BLaER1 treated with 17β-estradiol and CSF1 and Interleukin-3, amounts not matched to agents 10 nM and 100 nM (cell line): ENCODE data around the gene OCA2.

Source experiments
- H3K27ac ChIP-seq, 11 experiments: shearing (Covaris generic); formaldehyde crosslinking; 2 replicates each; pipeline ENCODE4 v1.8.1; 2022
- H3K27me3 ChIP-seq, 11 experiments: shearing (Covaris generic); formaldehyde crosslinking; 2 replicates each; pipeline ENCODE4 v1.8.1; 2022
- H3K36me3 ChIP-seq, 11 experiments: shearing (Covaris generic); formaldehyde crosslinking; 2 replicates each; pipeline ENCODE4 v1.8.1; 2022
- H3K4me1 ChIP-seq, 10 experiments: shearing (Covaris generic); formaldehyde crosslinking; 2 replicates each; pipeline ENCODE4 v1.8.1; 2022
- H3K4me2 ChIP-seq, 11 experiments: shearing (Covaris generic); formaldehyde crosslinking; 2 replicates each; pipeline ENCODE4 v1.8.1; 2022
- H3K4me3 ChIP-seq, 10 experiments: shearing (Covaris generic); formaldehyde crosslinking; 2 replicates each; pipeline ENCODE4 v1.8.1; 2022
- H3K9ac ChIP-seq, 11 experiments: shearing (Covaris generic); formaldehyde crosslinking; 2 replicates each; pipeline ENCODE4 v1.8.1; 2022
- H3K9me3 ChIP-seq, 11 experiments: shearing (Covaris generic); formaldehyde crosslinking; replicated peaks in 1 of 11; 2 replicates each; pipeline ENCODE4 v1.8.1; 2022
- H4K20me1 ChIP-seq, 11 experiments: shearing (Covaris generic); formaldehyde crosslinking; 2 replicates each; pipeline ENCODE4 v1.8.1; 2022
- Cebpa-rat ChIP-seq, 11 experiments: shearing (Covaris generic); IDR thresholded peaks; 2 replicates each; pipeline ENCODE4 v1.8.1; 2022

The OCA2 gene

DNA sequence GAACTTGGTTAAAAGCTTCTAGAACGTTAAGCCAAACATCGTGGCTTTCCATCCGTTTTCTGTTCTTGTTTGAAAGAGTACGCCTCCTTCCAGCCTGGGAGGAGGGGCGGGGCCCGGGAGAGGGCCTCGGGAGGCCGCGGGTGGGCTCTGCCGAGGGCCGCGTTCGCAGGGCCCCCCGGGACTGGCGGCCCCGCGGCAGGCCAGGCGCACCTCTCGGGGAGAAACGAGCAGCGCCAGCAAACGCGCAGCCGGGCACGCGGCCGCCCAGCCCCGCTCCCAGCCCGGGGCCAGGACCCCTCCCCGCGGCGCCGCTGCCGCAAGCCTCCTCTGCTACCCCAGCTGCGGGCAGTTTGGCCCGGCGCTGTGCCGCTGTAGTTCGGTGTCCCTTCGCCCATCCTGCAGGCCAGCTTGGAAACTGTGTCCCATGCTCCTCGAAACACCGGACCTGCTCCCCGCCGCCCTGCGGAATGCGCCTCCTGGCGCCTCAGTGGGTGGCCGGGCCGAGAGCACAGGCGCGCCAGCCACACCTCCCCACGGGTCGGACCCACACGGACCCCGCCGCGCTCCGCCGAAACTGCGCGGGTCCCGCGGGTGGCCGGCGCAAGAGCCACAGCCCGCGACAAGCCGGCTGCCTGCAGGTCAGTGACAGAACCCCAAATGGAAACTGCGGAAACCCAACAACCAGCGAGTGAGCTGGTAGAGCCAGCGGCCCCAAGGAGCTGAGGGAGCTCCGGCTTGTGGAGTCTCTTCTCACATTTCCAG lies 2.3 kb downstream of the OCA2 start:
- peak overlapping the region; percentile 57 to 72 (median 62) for H3K4me3 ChIP-seq
- H3K9me3 ChIP-seq, result peaks cover 3 to 8% (median 5%) of the 10 kb centered on the region in 11 experiments
- no peak for TF ChIP-seq Cebpa-rat (IDR thresholded peaks at IDR 0.05)
- H4K20me1 ChIP-seq, result peaks cover 0 to 50% (median 36%) of the 10 kb centered on the region in 11 experiments; a peak in 20 of 22 replicates
- peaks cover 17 to 60% (median 45%) of the 10 kb centered on the region in 10 experiments; a peak in 19 of 20 replicates for H3K4me1 ChIP-seq
- H3K36me3 ChIP-seq, result no peaks in the 10 kb centered on the region
- H3K9ac ChIP-seq, result peak overlapping the region in 10 of 11 experiments; percentile 2 to 62 (median 46); a peak in 13 of 22 replicates
- H3K4me2 ChIP-seq, result peak overlapping the region; percentile 92 to 100 (median 98)
- peak overlapping the region in 1 of 11 experiments; percentile 35; a peak in 2 of 22 replicates for H3K27ac ChIP-seq
- H3K27me3 ChIP-seq, result peaks cover 74 to 98% (median 91%) of the 10 kb centered on the region in 11 experiments

DNA sequence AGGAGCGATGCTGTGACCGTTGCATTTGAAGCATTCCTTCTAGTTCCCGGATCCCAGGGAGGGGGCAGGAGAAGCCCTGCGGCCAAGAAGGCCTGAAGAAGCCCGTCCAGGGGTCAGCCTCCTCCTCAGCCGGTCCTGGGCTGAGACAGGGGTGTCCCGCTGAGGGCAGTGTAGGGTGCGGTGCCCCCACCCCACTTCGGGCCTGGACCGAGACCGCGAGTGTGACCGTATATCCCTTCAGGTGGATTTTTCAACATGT lies 2.8 kb downstream of the OCA2 start:
- H3K9ac ChIP-seq, result peak overlapping the region in 9 of 11 experiments; percentile 27 to 62 (median 48); a peak in 13 of 22 replicates
- TF ChIP-seq Cebpa-rat (IDR thresholded peaks at IDR 0.05), result no peak
- H3K4me3 ChIP-seq, result peak overlapping the region; percentile 57 to 72 (median 62)
- H3K36me3 ChIP-seq, result no peaks in the 10 kb centered on the region
- peaks cover 7 to 11% (median 10%) of the 10 kb centered on the region in 11 experiments for H3K9me3 ChIP-seq
- H3K27ac ChIP-seq, result peak overlapping the region in 1 of 11 experiments; percentile 35; a peak in 2 of 22 replicates
- H3K4me1 ChIP-seq, result peaks cover 17 to 55% (median 45%) of the 10 kb centered on the region in 10 experiments; a peak in 19 of 20 replicates
- peaks cover 0 to 50% (median 36%) of the 10 kb centered on the region in 11 experiments; a peak in 20 of 22 replicates for H4K20me1 ChIP-seq
- H3K4me2 ChIP-seq, result peak overlapping the region; percentile 92 to 100 (median 98)
- peaks cover 74 to 95% (median 91%) of the 10 kb centered on the region in 11 experiments for H3K27me3 ChIP-seq

DNA sequence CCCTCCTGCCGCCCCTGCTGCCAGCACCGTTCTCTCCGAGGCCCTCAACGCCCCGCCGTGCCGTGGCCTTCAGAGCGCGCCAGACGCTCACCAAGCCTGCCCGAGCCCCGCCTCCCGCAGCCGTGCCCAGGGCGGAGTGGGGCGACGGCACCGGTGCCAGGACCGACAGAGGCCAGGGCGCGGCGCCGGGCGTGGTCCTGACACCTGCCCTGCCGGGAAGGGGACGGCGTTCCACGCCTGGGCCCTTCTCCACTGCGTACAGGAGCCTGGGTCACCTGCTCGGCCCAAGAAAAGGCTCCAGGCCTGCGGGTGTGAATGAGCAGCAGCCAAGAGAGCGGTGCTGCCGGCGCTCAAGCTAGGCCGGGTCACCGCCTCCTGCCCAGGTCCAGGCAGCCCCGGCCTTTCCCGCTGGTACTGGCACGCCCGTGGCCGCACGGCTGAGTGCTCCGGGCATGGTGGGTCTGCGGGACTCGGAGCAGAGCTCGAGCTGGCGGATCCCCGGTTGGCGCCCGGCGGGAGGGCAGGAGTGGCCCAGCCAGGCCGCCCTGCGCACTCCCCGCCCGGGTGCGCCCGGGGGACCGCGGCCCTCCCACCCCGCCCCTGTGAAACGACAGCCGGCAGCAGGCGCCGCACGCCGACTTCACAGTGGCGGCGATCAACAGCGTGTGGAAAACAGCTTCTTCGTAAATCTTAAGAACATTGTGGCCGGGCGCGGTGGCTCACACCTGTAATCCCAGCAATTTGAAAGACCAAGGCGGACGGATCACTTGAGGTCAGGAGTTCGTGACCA lies 4.2 kb downstream of the OCA2 start:
- peak overlapping the region in 8 of 11 experiments; percentile 12 to 62 (median 40); a peak in 9 of 22 replicates for H3K9ac ChIP-seq
- H3K4me1 ChIP-seq, result peaks cover 17 to 51% (median 44%) of the 10 kb centered on the region in 10 experiments; a peak in 19 of 20 replicates
- H3K36me3 ChIP-seq, result no peaks in the 10 kb centered on the region
- peaks cover 0 to 50% (median 36%) of the 10 kb centered on the region in 11 experiments; a peak in 20 of 22 replicates for H4K20me1 ChIP-seq
- no peak for TF ChIP-seq Cebpa-rat (IDR thresholded peaks at IDR 0.05)
- H3K4me2 ChIP-seq, result peak overlapping the region; percentile 92 to 100 (median 98)
- peak overlapping the region; percentile 57 to 72 (median 62) for H3K4me3 ChIP-seq
- peaks cover 72 to 87% (median 79%) of the 10 kb centered on the region in 11 experiments for H3K27me3 ChIP-seq
- peak overlapping the region in 1 of 11 experiments; percentile 22; a peak in 1 of 22 replicates for H3K27ac ChIP-seq
- peaks cover 17 to 25% (median 24%) of the 10 kb centered on the region in 11 experiments for H3K9me3 ChIP-seq

DNA sequence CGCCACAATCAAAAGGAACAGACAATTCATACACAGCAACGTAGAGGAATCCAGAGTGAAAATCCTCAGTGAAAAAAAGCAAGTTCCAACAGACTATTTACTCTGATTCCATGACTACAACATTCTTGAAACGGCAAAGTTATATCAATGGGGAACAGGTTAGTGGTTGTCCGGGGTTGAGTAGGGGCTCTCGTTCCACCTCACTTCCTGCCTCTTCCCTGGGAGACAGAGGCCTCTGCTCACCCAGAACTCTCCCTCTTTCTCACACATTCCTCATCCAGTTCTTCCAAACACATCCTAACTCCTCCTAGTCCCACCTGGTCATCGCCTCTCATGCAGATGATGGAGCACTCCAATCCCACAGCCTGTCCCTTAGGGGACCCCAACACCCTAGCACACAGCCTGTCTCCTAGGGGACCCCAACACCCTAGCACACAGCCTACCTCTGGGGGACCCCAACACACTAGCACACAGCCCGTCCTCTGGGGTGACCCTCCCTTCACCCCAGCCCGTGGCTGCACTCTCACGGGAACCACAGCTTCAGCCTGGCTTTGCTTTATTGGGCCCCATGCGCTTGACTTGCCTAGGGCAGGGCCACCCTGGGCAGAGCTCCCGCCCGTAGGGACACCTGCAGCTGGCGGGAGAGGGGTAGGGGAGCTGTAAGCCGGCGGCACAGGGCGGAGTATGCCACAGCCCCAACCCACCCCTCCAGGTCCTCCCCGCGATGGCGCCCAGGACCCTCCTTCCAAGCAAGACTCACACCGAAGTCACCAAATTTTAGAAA lies 5.2 kb downstream of the OCA2 start:
- peak overlapping the region in 3 of 10 experiments; percentile 58 to 72 (median 67); a peak in 5 of 20 replicates for H3K4me3 ChIP-seq

DNA sequence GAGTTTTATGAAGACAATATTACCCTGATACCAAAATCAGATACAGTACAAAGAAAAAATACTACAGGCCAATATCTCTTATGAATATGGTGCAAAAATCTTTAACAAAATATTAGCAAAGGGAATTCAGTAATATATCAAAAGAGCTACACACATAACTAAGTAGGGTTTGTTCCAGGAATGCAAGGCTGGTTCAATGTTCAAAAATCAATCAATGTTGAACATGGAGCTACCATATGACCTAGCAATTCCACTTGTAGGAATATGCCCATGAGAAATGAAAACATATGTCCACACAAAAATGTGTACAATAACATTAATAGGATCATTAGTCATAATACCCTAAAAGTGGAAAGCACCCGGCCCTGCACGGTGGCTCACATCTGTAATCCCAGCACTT lies 7.8 kb downstream of the OCA2 start:
- TF ChIP-seq Cebpa-rat (IDR thresholded peaks at IDR 0.05), result no peak
- Histone ChIP-seq H3K4me2 (no peak overlapping the region), H3K27ac (no peak overlapping the region), H3K9me3 (peaks cover 36 to 48% (median 42%) of the 10 kb centered on the region in 11 experiments), H3K9ac (no peak overlapping the region), H3K4me1 (peaks cover 6 to 23% (median 16%) of the 10 kb centered on the region in 10 experiments; a peak in 18 of 20 replicates), H3K27me3 (peaks cover 36 to 51% (median 43%) of the 10 kb centered on the region in 11 experiments), H3K4me3 (no peak overlapping the region), H4K20me1 (peaks cover 0 to 23% (median 8%) of the 10 kb centered on the region in 11 experiments; a peak in 11 of 22 replicates), H3K36me3 (no peaks in the 10 kb centered on the region)

More for the DNA sequence above, 5.2 kb downstream of the OCA2 start:
- H3K27me3 ChIP-seq, result peaks cover 62 to 77% (median 69%) of the 10 kb centered on the region in 11 experiments
- no peak overlapping the region for H3K9ac ChIP-seq
- no peaks in the 10 kb centered on the region for H3K36me3 ChIP-seq
- TF ChIP-seq Cebpa-rat (IDR thresholded peaks at IDR 0.05), result no peak
- peaks cover 15 to 45% (median 40%) of the 10 kb centered on the region in 10 experiments; a peak in 19 of 20 replicates for H3K4me1 ChIP-seq
- H3K27ac ChIP-seq, result no peak overlapping the region
- peak overlapping the region in 8 of 11 experiments; percentile 94 to 100 (median 98); a peak in 9 of 22 replicates for H3K4me2 ChIP-seq
- peaks cover 0 to 49% (median 34%) of the 10 kb centered on the region in 11 experiments; a peak in 20 of 22 replicates for H4K20me1 ChIP-seq
- H3K9me3 ChIP-seq, result peaks cover 27 to 34% (median 33%) of the 10 kb centered on the region in 11 experiments

DNA sequence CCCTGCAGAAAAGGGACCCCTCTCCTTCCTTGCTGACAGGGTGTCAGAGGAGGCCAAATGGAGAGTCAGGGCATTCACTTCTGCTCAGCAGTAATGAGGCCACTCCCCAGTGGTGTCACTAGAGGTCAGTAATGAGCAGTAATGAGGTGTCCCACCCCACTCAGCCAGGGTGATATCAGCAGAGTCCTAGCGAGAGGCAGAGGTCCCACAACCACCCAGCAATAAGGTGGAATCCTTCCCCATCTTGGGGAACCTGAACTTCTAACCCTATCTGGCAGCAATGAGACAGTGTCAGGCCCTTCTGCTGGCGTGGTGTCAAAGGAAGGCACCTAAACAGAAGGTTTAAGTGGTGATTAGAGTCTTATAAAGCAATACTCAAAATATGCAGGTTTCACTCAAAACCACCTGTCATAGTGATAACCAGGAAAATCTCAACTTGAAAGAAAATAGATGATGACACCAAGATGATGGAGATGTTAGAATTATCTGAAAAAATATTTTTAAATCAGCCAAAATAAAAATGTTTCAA lies 12.9 kb downstream of the OCA2 start:
- Histone ChIP-seq H3K27ac (no peak overlapping the region), H3K4me2 (no peak overlapping the region), H3K9me3 (peaks cover 30 to 54% (median 42%) of the 10 kb centered on the region in 11 experiments), H3K9ac (no peak overlapping the region), H3K36me3 (no peaks in the 10 kb centered on the region), H3K4me1 (peaks cover 0 to 10% (median 1%) of the 10 kb centered on the region in 10 experiments; a peak in 5 of 20 replicates), H3K27me3 (no peaks in the 10 kb centered on the region), H3K4me3 (no peak overlapping the region), H4K20me1 (no peaks in the 10 kb centered on the region)
- no peak for TF ChIP-seq Cebpa-rat (IDR thresholded peaks at IDR 0.05)

DNA sequence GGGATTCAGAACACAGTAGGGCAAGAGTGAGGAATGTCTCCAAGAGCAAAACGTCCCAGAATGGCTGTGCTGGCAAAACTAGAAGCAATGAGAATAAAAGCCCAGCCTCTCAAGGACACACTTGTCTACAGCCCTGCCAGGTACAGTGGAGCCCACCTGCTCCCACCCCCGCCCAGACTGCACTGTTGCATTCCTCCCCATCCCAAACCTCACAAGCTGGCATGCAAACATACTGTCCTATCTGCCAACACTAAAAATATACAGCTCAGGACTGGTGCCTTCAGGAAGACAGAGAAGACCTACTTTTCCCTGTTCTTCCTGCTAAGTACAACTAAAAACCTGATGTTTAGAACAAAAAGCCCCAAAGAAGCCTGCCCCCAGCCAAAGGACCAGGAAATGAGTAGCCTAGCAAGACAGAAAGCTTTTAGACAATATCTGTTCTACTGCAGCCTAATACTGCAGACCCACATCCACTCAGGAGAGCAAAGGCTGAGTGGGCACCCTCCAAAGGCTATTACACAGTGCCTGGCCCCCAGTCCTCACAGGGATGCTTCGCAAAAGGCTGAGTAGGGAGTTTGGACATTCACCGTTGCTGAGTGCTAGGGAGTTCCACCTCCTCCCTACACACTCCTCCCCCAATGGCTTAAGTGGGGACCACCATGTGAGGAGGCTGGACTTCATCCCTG lies 13.5 kb downstream of the OCA2 start:
- Histone ChIP-seq H3K4me2 (no peak overlapping the region), H4K20me1 (no peaks in the 10 kb centered on the region), H3K4me1 (peaks cover 0 to 10% (median 1%) of the 10 kb centered on the region in 10 experiments; a peak in 5 of 20 replicates), H3K36me3 (no peaks in the 10 kb centered on the region), H3K27ac (no peak overlapping the region), H3K4me3 (no peak overlapping the region), H3K9ac (no peak overlapping the region), H3K9me3 (peaks cover 24 to 48% (median 36%) of the 10 kb centered on the region in 11 experiments), H3K27me3 (no peaks in the 10 kb centered on the region)
- no peak for TF ChIP-seq Cebpa-rat (IDR thresholded peaks at IDR 0.05)
